GM18861 (cell line): ENCODE data around the gene MMP2.
A peak's percentile ranks its signal among the peaks of the same experiment; 100 is the strongest.

Experiments
- ATAC-seq: cut with Tn5 transposase; IDR thresholded peaks from one replicate; pipeline ENCODE4 v1.9.1; 2021; ENCODE audit not compliant: unreplicated experiment

The MMP2 gene

GRCh38 chr16:55478827-55479429 is at the start of gene MMP2:
Gene MMP2 (plus strand): TSS chr16:55479198. CDS start chr16:55479480, 282 bp downstream.
- no peak for ATAC-seq

DNA sequence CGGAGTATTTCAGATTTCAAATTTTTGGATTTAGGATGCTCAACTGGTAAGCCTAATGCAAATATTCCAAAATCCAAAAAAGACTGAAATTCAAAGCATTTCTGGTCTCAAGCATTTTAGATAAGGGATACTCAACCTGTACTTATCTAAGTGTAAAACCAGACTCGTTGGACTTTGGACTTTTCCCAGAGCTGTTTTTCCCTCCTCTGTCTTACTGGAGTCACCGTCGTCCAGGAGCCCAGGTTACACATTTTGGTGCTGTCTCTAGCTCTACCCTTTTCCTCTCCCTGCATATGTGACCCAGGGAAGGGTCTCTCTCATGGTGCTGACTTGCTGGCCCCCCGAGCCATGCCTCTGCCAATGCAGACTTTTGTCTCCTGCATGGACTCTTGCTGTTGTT is 46.0 kb upstream of the MMP2 start:
- ATAC-seq: no peak

DNA sequence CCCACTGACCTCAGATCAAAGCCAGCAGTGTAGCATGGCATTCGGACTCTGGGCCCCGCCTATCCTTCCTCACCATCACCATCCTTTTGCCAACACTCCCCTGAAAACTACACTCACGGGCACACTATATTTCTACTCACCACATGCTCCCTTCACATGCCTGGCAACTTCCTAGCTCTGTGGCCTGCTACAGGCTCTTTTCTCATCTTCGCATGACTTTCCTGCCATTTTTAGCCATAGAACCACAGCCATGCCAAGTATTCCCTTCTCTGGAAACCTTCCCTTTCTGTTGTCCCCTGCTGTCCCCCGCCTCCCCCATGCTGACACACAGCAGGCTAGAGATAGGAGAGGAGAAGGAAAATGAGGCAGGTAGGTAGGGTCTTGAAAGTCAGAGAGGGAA is 45.5 kb upstream of the MMP2 start:
- ATAC-seq: no peak

- ATAC-seq: no peak
Observed at GRCh38 chr16:55434000-55434399, 45.0 kb upstream of the MMP2 start.

DNA sequence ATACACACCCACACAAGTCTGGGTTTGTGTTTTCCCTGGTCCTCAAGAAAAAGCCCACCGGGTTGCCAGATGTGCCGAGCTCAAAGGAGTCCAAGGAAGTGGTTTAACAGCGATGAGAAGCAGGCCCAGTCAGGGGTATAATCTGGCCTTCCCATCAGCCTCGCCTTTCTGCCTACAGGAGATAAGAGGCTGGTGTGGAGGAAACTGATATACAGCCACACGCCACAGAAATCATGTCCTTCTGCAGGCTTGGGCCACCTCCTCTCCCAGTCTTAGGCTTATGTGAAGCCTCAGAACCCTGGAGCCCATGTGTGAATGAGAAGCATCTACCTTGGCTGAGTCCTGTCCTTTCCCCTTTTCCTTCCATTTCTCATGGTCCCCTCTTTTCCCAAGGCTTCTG is 43.6 kb upstream of the MMP2 start:
- no peak for ATAC-seq

- ATAC-seq: no peak
Observed at GRCh38 chr16:55436587-55436986, 42.4 kb upstream of the MMP2 start.

GRCh38 chr16:55437625-55438024 is 41.4 kb upstream of the MMP2 start:
- ATAC-seq: no peak

GRCh38 chr16:55438281-55438680 is 40.7 kb upstream of the MMP2 start:
- ATAC-seq: no peak

- ATAC-seq: no peak
Observed at GRCh38 chr16:55439101-55439690, 39.8 kb upstream of the MMP2 start.

- no peak for ATAC-seq
Observed at GRCh38 chr16:55443434-55444346, 35.3 kb upstream of the MMP2 start.

DNA sequence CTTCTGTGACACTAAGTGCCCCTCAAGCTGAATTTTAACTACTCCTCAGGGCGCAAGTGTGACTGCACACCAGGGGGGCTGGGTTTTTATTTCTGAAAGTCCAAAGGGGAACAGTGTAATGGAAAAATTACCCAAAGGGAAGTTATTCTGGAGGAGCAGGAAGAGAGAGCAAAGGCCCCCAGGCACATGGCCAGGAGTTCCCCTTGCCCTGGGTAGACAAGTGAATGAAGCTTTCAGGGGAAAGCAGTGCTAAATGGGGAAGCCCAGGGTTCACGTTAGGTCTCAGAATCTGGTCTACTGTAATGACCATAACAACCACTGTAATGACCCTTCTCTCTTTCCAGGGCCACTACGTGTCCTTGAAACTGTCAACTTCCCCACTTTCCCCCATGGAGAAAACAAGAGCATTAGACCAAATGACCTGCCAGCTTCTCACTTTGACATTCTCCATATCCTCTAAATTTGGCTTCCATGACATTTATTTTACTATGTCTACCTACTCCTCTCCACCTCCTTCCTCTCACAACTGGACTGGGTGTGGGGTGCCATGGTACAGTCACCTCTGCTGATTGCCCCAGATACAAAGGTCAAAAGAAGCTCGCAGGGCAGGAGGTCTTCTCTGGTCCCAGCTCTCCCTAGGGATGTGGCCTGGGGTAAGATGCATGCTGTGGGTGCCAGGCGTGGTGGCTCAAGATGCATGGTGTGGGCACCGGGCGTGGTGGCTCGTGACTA is 34.1 kb upstream of the MMP2 start:
- peak; percentile 53 for ATAC-seq

DNA sequence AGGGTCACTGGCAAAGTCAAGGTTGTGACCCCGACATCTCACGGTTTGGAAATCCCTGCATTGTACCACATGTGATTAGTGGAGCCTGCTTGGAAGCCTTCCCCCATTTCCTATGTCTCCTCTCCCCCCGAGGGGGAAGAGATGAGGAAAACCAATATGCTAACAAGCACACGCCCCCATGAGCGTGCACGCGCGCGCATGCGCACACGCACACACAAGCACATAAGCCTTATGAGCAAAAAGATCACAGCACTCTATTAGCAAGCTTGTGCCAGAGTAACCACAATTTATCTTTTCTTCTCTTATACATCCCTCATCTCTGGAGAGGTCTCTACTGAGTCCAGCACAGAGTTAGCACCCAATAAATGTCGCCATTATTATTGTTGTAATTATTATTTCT is 31.8 kb upstream of the MMP2 start:
- no peak for ATAC-seq

- no peak for ATAC-seq
Observed at GRCh38 chr16:55452996-55453395, 26.0 kb upstream of the MMP2 start.

- no peak for ATAC-seq
Observed at GRCh38 chr16:55453909-55454308, 25.1 kb upstream of the MMP2 start.

GRCh38 chr16:55454861-55455260 is 24.1 kb upstream of the MMP2 start:
- ATAC-seq: no peak

DNA sequence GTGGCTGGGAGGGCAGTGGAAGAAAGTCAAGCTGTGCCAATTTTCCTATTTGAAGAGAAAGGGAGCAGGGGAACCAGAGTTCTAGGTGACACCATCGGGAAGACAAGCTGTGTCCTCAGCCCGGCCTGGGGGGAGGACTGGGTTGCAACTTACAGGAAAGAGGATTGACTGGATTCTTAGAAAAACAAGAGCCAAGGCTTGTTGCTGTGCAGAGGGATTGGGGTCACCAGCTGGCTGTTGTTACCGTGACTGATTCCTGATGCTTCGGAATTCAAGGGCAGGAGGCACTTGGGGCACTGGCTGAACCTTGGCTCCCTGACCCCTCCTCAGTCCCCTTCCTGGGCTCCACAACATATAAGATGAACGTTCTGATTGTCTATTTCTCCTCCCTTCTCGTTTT is 16.8 kb upstream of the MMP2 start:
- ATAC-seq: no peak

DNA sequence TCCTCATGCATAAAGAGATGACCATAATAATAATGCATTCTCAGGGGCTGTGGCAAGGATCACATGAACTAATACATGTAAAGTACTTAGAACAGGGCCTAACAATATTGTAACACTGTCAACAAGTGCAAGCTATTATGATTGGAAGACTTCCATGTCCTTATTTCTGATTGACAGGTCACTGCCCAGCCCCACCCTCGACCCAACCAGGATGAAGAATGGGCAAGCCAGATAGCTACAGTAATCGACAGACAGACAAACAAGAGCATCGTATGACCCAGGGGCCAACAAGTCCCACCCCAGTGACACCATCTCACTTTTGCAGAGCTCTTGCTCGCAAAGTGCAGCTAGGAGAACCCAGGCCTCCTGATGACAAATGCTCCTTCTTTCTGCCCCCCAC is 14.6 kb upstream of the MMP2 start:
- no peak for ATAC-seq

GRCh38 chr16:55465077-55465896 is 13.7 kb upstream of the MMP2 start:
- peak; percentile 97 for ATAC-seq

DNA sequence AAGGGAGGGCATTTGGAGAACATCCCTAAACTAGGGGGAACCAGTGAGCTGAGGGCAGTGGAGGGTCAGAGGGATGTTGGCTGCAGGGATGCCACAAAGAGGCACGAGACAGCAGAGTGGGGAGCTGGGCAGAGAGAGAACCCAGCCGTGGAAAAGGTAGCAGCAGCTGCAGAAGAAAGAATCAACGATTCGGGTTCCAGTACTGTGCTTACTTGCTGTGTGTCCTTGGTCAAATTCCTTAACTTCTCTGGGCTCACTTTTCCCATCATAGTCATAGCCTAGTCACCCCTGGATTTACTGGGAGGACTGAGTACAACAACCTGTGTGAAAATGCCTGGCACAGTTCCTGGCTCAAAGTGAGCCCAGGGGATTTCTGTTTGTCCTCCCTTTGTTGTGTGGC is 12.8 kb upstream of the MMP2 start:
- ATAC-seq: no peak

DNA sequence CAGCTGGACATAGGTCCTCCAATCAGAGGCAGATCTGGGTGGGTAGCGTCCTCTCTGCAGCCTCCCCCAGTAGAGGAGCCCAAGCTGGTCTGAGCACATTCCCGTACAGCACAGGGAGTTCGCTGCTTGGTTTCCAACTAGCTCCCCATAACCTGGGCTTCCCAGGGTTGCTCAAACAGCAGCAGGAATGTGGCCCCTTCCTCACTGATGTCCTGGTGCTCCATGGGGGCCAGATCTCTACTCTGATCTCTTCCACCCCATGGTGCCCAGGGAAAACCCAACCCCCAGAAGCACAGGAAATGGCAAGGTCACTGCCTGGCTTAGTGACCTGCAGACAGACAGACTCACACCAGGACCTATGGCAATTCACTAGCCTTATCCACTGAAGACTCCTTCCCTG is 11.1 kb upstream of the MMP2 start:
- no peak for ATAC-seq
